ENCODE measurements around the gene PUS1.
A peak's percentile ranks its signal among the peaks of the same experiment; 100 is the strongest.
"Not testable (repeated sequence)": the region's sequence is repeated elsewhere in the genome, so short reads cannot be mapped to it uniquely, and the experiment has no call there.

PUS1 gene

DNA sequence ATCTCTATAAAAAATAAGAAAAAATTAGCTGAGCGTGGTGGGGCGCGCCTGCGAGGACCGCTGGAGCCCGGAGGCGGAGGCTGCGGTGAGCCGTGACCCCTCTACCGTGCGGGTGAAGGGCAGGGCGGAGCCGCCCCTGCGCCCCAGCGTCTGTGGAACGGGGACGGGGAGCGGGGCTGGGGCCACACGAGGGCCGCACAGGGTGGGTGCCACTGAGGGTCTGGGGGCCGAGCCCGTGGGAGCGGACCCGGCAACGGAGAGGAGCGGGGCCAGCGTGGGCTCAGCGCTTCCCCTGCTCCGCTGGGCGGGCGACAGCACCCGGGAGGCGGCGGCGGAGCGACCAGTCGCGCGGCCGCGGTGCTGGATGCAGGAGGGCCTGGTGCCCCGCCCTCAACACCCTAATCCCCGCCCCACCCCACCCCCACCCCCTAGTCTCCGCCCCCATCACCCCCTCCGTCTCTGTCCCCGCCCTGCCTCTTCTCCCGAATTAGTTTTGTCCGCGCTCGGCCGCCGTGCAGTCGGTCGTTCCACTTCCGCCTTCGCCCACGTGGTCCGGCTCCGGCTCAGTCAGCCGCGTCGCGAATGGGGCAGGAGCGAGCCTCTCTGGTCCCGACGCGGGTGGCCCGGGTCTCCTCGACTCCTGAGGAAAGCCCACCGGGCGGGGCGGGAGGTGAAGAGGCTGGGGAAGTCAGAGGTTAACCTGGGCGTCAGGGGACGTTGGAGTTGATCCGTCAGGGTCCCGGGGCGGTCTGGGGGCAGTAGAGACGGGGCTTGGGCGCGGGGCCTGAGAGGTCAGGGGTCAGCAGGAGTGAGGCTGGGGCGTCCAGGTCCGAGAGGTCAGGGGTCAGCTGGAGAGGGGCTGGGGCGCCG, at the start of gene PUS1:
Gene PUS1, plus strand, starts transcription at position 566 of the 870 bp plus-strand sequence. CDS start 447 bp downstream, outside the sequence.
- peak; percentile 88 to 90 for DNase-seq (ENCODE audit: low read depth in 2 of 2)

DNA sequence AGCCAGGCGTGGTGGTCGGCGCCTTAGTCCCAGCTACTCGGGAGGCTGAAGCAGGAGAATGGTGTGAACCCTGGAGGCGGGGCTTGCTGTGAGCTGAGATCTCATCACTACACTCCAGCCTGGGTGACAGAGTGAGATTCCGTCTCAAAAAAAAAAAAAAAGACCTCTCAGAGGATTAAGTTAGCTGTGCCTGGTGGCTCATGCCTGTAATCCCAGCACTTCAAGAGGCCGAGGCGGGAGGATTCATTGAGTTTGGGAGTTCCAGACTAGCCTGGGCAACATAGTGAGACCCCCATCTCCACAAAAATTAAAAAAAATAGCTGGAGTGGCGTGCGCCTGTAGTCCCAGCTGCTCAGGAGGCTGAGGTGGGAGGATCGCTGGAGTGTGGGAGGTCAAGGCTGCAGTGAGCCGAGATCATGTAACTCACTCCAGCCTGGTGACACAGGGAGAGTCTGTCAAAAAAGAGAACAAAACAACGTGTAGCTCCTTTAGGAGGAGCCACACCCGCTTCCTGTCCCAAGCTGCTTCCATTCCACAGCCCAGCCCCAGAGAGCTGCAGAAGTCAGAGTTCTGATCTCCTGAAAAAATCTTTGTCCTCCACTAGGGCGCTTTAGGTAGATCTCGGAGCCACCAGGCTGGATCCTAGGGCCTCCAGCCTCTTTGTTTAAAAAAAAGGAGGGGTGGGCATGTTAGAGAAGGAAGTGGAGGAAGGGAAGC, 46.1 kb upstream of the PUS1 start:
- DNase-seq (ENCODE audit: low read depth in 2 of 2) = no peak

DNA sequence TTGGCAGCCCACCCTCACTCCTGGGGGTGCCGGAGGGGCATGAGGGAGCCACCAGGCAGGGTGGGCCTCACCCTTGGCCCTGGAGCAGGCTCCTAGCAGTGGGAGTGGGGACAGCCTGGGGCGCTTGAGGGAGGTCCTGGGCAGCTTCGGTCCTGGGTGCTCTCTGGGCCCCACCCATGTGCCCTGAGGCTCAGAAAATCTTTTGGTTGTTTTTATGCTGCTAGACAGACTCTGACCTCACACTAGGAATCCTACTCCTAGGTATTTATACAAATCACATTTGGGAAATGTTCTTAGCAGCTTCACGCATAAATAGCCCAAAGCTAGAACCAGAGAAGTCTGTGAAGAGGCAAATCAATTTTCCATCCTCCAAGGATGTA, 45.6 kb upstream of the PUS1 start:
- DNase-seq (ENCODE audit: low read depth in 2 of 2) = no peak

DNA sequence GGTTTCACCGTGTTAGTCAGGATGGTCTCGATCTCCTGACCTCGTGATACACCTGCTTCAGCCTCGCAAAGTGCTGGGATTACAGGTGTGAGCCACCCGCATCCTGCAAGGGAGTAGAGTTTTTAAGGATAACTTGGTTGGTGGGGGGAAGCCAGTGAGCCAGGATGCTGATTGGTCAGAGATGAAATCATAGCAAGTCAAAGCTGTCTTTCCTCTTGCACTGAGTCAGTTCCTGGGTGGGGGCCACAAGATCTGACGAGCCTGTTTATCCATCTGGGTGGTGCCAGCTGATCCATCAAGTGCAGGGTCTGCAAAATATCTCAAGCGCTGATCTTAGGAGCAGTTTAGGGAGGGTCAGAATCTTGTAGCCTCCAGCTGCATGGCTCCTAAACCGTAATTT, 44.0 kb upstream of the PUS1 start:
- DNase-seq (ENCODE audit: low read depth in 2 of 2) = not testable (repeated sequence)

DNA sequence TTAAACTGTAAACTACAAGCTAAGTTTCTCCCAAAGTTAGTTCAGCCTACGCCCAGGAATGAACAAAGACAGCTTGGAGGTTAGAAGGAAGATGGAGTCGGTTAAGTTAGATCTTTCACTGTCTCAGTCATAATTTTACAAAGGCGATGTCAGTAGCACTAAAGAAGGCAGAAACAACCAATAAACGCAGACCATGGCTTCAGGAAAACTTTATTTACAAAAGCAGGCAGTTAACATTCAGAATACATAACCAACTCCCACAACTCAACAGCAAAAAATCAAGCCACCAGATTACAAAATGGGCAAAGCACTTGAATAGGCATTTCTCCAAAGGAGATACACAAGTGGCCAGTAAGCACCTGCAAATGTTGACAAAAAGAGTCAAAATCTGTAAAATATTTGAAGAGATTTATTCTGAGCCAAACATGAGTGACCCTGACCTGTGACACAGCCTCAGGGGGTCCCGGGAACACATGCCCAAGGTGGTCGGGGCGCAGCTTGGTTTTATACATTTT, 43.5 kb upstream of the PUS1 start:
- no peak for DNase-seq (ENCODE audit: low read depth in 2 of 2)

DNA sequence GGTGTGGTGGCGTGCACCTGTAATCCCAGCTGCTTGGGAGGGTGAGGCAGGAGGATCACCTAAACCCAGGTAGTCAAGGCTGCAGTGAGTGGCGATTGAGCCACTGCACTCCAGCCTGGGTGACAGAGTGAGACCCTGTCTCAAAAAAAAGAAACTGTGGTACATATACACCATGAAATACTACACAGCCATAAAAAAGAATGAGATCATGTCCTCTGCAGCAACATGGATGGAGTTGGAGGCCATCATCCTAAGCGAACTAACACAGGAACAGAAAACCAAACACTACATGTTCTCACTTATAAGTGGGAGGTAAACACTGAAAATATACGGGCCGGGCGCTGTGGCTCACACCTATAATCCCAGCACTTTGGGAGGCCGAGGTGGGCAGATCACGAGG, 37.4 kb upstream of the PUS1 start:
- not testable (repeated sequence) for DNase-seq (ENCODE audit: low read depth in 2 of 2)

DNA sequence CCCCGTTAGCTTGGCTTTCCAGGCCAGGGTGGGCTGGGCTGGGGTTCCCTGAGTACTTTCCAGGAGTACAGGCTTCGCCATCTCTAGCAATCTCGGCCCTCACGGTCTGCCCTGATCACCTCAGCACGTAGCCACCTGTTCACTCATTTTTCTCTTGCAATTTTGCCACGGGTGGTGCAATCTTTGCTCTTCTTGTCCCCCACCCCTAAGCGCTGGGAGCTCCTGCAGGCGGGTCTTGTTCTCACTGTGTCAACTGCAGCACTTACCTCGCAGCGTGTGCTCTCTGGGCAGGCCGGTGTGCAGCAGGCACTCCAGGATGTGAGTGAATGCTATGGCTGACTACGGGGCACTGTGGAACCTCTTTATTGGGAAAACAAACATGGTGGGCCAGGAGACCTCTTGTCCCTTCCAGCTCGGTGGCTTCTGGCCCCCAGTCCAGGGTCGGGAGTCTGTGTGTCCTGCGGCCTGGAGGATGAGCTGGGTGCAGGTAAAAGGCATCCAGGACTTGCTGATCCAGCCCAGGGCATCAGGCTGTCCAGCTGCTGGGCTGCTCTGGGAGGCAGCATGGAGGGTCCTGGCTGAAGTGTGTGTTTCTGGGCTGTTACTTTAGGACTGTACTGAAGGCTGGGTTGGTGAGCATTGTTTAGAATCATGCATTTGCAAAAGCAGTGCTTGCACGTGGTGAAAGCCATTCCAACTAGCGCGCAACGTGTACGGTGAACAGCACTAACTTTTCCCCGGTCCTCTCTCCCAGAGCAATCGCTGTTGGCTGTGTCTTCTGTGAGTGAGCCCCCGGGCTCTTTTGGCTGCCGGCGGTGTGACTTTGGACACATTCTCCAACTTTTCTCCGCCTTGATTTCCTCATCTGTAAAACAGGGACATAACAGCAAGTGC, 36.1 kb upstream of the PUS1 start:
- no peak for DNase-seq (ENCODE audit: low read depth in 2 of 2)

DNA sequence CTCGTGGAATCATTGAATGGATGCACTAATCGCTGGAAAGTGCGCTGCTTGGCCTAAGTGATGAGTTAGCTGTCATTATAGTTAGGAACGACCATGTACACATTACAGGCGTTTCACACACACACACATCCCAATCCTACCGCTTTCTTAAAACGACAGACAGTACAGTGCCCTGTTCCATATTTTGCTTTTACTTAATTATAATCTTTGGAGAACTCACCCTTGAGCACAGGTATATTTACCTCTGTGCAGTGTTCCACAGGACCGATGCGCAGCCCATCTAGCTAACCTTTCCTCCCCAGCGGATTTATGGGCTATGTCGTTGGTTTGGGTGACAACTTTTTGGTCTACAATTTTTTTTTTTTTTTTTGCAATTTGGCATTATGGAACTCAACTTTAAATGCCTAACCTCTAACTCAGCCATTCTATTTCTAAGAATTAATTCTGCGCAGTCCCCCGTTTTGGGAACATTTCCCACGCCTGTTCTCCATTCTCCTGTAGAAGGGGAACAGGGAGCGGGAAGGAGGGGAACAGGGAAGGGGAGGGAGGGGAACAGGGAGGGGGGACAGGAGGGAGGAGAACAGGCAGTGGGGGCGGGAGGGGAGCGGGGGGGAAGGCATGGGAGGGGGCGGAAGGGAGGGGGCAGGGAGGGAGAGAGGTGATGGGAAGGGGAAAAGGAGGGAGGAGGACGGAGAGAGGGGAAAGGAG, 35.3 kb upstream of the PUS1 start:
- DNase-seq (ENCODE audit: low read depth in 2 of 2) = no peak

DNA sequence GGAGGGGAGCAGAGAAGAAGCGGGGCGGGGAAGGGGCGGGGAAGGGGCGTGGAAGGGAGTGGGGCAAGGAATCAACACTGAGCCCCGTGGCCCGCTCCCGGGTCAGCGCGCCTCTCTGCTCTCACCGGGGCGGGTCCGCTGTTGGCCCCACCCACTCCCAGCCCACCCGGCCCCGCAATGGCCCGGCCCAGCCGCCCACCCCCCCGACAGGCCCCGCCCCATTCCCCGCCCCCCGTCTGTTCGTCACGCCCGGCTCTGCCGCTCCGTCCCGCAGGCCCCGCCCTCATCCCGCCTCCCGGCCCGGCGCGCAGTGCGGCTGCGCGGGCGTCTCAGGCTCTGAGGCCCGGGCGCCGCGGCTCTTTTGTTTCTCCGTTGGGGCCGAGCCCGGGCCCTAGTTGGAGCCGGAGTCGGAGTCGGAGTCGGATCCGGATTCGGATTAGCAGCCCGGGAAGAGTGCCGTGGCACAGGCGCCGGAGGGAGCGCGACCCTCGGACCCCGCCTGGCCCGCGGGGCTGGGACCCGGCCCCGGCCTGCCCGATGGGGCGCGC, 34.7 kb upstream of the PUS1 start, which contains the start of gene ULK1:
Gene ULK1, plus strand, starts transcription at position 310 of the 548 bp plus-strand sequence. CDS start 380 bp downstream, outside the sequence.
- DNase-seq (ENCODE audit: low read depth in 2 of 2) = peak; percentile 91 to 95

DNA sequence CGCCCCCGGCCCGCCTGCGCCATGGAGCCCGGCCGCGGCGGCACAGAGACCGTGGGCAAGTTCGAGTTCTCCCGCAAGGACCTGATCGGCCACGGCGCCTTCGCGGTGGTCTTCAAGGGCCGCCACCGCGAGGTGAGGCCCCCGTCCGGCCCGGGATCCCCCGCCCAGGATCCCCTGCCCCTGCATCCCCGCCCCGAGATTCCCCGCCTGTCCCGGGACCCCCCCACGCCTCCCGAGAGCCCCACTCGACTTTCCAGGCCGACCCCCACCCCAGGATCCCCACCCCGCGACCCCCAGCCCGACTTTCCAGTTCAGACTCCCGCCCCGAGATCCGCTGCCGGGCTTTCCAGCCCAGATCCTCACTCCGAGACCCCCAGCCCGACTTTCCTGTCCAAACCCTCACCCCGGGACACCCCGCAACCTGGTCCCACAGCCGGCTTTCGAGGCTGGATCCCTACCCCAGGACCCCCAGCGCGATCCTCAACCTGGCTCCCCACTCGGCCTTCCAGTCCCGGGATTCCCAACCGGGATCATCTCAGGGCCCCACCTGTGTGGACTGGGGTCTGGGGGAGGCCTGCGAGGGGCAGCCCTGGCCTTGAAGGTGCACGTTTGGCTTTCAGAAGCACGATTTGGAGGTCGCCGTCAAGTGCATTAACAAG, 34.0 kb upstream of the PUS1 start:
- no peak for DNase-seq (ENCODE audit: low read depth in 2 of 2)

DNA sequence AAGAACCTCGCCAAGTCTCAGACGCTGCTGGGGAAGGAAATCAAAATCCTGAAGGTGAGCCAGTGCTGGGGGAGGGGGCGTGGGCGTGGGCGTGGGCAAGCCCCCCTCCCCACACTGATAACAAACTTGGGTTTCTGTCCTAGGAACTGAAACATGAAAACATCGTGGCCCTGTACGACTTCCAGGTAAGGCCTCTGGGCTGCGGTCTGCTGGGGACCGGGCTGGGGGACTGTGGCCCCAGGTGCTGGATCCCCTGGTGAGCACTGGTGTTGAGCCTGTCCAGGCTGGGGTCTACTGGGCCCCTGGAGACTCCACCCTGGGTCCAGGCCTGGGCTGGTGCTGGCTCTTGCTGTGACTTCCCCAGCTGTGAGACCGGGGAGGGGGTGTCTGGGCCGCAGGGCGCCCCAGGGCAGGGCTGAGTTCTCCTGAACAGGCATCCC, 33.4 kb upstream of the PUS1 start:
- DNase-seq (ENCODE audit: low read depth in 2 of 2) = peak in 1 of 2 donors; percentile 8

DNA sequence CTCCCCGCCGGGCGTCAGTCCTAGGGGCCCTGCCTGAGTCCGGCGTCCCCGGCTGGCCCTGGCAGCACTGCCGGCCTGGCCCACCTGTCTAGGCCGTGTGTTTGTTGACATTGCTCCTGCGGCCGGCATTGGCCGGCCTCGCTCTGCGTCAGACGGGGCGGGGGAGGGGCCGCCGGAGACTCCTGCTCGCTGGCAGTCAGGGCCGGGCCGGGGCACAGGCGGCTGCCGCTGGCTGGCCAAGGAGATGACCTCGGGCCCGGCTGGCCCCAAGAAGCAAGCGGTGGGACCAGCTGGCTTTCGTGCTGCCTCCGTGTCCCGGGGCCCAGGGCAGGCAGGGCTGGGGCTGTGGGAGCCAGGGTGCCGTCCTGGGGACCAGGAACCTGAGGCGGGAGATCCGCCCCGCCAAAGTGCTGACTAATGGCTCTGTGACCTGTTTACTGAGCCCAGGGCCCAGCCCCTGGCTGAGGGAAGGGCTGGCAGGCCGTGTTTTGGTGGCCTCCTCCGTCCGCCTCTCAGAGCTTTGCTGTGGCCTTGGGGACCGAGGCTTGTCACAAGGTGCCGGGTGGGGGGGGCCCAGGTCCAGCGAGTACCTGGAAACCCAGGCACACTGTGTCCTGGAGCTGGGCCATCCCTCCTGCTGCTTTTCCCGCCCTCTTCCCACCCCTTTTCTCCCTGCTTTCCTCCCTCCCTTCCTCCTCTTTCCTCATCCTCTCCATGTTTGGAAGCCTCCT, 32.8 kb upstream of the PUS1 start:
- DNase-seq (ENCODE audit: low read depth in 2 of 2) = peak; percentile 29 to 65

DNA sequence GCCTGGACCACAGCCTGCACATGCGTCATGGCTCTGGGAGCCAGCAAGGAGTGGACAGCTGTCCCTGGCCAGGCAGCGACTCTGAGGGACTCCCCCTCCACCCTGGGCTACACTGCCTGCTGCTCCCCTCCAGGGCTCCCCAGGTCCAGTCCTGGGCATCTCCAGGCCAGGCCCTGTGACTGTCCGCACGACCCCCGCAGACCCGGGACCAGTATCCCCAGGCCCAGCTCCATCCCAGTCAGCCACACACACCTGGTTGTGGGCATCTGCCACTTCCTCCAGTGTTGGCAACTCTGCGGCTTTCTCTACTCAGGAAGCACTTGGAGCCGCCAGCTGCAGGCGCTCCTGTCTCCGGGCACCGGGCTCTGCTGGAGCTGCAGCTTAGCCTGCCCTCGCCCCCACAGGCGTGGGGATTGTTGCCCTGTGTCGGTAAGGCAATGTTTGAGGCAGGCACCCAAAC, 32.2 kb upstream of the PUS1 start:
- DNase-seq (ENCODE audit: low read depth in 2 of 2) = no peak

DNA sequence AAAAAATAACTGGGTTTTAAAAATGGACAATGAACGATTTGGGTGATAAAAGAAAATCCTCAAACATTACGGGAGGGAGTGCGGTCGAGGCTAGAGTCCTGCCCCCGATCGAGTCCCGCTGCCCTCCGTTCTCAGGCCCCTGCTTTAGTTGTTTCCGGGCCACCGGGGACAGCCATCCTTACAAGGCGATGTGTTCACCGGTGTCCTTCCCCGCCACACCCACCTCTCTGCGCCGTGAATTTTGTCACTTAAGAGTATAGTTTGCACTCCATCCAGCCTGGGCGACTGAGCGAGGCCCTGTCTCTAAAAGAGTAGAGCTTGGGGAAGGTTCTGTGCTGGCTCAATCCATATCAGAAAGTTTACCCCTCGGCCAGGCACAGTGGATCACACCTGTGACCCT, 31.8 kb upstream of the PUS1 start:
- DNase-seq (ENCODE audit: low read depth in 2 of 2) = no peak

DNA sequence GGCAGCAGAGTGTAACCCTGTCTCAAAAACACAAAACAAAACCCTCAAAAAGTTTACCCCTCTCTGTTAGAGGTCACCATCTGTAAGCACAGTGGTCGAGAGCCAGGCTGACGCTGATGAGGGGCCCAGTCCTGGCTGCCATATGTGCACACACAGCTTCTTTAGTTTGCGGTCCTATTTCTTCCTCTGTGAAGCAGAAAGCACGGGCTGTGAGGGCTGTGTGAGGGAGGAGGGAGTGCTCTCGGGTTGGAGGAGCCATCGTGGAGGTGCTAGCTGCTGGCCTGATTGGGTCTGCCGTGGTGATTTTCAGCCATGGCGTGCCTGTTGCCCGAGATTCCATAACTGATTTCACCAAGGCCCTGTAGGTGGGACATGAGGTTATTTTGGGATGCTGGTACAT, 31.2 kb upstream of the PUS1 start:
- no peak for DNase-seq (ENCODE audit: low read depth in 2 of 2)

DNA sequence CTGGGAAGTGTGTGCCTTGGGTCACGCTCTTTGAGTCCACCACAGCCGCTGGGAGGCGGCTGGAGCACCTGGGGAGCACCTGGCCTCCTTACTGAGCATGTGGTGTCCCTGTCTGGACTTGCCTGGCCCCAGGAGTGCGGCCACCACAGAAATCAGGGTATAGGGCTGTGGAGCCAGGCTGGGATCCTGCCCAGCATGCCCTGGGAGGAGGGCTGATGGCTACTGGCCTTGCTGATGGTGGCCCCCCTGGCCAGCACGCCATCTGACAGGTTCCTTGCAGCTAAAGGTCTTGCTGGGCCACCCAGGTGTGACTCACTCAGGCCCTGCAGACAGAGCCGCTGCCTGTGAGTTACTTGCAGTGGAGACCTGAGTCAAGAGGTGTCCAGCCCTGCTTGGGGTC, 28.7 kb upstream of the PUS1 start:
- DNase-seq (ENCODE audit: low read depth in 2 of 2) = no peak

DNA sequence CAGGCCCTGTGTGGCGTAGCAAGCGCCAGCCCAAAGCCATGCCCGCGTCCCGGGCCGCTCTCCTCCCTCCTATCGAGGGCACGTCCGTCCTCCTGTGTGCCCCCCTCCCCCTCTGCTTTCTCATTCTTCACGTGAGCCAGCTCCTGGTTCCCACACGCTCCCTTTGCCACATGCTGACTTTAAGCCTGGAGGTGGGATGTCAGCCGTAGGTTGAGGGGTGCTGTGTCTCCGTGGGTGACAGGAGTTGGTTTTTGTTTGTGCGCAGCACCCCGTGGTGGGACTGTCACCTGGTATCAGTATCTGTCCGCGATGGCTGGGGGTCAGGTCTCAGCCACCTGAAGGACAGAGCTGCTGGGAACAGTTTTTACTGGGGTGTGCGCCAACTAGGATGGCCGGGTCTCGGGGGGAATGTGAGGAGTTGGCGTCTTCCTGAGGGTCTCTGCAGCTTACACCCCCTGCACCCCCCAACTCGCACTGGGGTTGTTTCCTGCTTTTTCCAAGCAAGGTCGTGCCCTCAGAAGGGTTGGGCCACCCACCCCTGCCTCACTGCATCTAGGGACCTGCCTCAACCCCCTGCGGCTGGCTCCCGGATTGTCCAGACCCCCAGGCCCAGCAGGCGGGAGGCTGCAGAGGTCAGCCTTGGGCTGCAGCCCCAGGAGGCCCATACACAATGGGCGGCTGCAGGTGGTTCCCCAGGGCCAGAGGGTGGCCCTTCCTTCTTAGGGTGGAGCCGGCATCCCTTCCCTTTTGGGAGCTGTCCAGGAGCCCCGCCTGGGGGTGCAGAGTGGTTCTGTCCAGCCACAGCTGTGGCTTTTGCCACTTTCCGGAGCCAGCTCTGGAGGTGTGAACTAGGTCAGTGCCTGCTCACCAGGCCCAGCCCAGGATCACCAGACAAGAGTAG, 27.4 kb upstream of the PUS1 start:
- DNase-seq (ENCODE audit: low read depth in 2 of 2) = no peak
